Ascending aorta (tissue), 2 donors: ENCODE results near the gene CCDC102B. TPM values are rescaled to one million over a fixed set of nuclear protein-coding genes. Genes with fewer than 3 reads are reported as not detected.

ENCODE experiments used
- DNase-seq, 2 donors: peaks; one replicate each; pipeline ENCODE4 v3.0.0-alpha.2; 2019; ENCODE audit warnings: low spot score in 2 of 2
- H3K27ac ChIP-seq, 2 donors: fragments of 200-600 bp; sonication (generic); one replicate each; pipeline ENCODE4 v1.5.1; 2016 to 2017; ENCODE audit warnings: mild to moderate bottlenecking in 1 of 2
- H3K27me3 ChIP-seq: fragments of 200-600 bp; sonication (generic); one replicate; pipeline ENCODE4 v1.5.1; 2017
- H3K36me3 ChIP-seq, 2 donors: fragments of 200-600 bp; sonication (generic); one replicate each; pipeline ENCODE4 v1.5.1; 2016
- H3K4me1 ChIP-seq, 2 donors: fragments of 200-600 bp; sonication (generic); one replicate each; pipeline ENCODE4 v1.5.1; 2016 to 2017; ENCODE audit warnings: mild to moderate bottlenecking in 1 of 2
- H3K4me3 ChIP-seq, 2 donors: fragments of 200-600 bp; sonication (generic); one replicate each; pipeline ENCODE4 v1.5.1; 2016 to 2017; ENCODE audit warnings: mild to moderate bottlenecking in 1 of 2
- H3K9me3 ChIP-seq, 2 donors: fragments of 200-600 bp; sonication (generic); one replicate each; pipeline ENCODE4 v1.5.1; 2016
- CTCF ChIP-seq, 3 experiments: fragments of 200-600 bp in 2 of 3; fragments of 450-650 bp in 1 of 3; sonication (generic) in 2 of 3; IDR thresholded peaks; one replicate each; pipeline ENCODE4 v1.5.1; 2016 to 2019; ENCODE audit warnings: antibody characterized with exemption in 3 of 3, mild to moderate bottlenecking in 1 of 3, moderate library complexity in 1 of 3
- intact Hi-C: fragments of 100-400 bp; cut with DNase I; formaldehyde crosslinking; loops from one replicate; pipeline ENCODE4 v1.15.1; 2023
- total RNA-seq: library from RNA; depleted of rRNA; stranded (reverse); fragments of >200 nt; gene quantifications from one replicate; pipeline ENCODE4 v1.1.0, GENCODE V29; 2016

The CCDC102B gene
- total RNA-seq, 1 donor from 2014 or later = 3.3 TPM

- H3K4me3 ChIP-seq = no peak overlapping the region
- H3K27me3 ChIP-seq = no peaks in the 10 kb centered on the region
- no peak for DNase-seq
- no peaks in the 10 kb centered on the region for H3K9me3 ChIP-seq
- no peaks in the 10 kb centered on the region for H3K36me3 ChIP-seq
- H3K4me1 ChIP-seq = no peaks in the 10 kb centered on the region
- no peak for TF ChIP-seq CTCF (IDR thresholded peaks at IDR 0.05)
- intact Hi-C loops = no loop called here
- H3K27ac ChIP-seq = no peak overlapping the region
Measured at GRCh38 chr18:68800075-68800474, 2.2 kb downstream of the CCDC102B start.

GRCh38 chr18:68803356-68803755 lies 5.5 kb downstream of the CCDC102B start:
- Histone ChIP-seq H3K27ac (no peak overlapping the region), H3K36me3 (no peaks in the 10 kb centered on the region), H3K9me3 (no peaks in the 10 kb centered on the region), H3K27me3 (no peaks in the 10 kb centered on the region), H3K4me1 (no peaks in the 10 kb centered on the region), H3K4me3 (no peak overlapping the region)
- peak in 1 of 2 donors; percentile 67 for DNase-seq
- no peak for TF ChIP-seq CTCF (IDR thresholded peaks at IDR 0.05)
- intact Hi-C loops = no loop called here

- H3K27ac ChIP-seq = no peak overlapping the region
- H3K4me3 ChIP-seq = no peak overlapping the region
- no peaks in the 10 kb centered on the region for H3K36me3 ChIP-seq
- no peaks in the 10 kb centered on the region for H3K9me3 ChIP-seq
- intact Hi-C loops = no loop called here
- no peak for DNase-seq
- TF ChIP-seq CTCF (IDR thresholded peaks at IDR 0.05) = no peak
- H3K4me1 ChIP-seq = no peaks in the 10 kb centered on the region
- no peaks in the 10 kb centered on the region for H3K27me3 ChIP-seq
Measured at GRCh38 chr18:68817584-68817983, 19.7 kb downstream of the CCDC102B start.

GRCh38 chr18:68818584-68818983 lies 20.7 kb downstream of the CCDC102B start:
- no peaks in the 10 kb centered on the region for H3K27me3 ChIP-seq
- DNase-seq = no peak
- H3K4me1 ChIP-seq = no peaks in the 10 kb centered on the region
- intact Hi-C loops = no loop called here
- no peak overlapping the region for H3K27ac ChIP-seq
- no peaks in the 10 kb centered on the region for H3K36me3 ChIP-seq
- no peak for TF ChIP-seq CTCF (IDR thresholded peaks at IDR 0.05)
- H3K4me3 ChIP-seq = no peak overlapping the region
- H3K9me3 ChIP-seq = no peaks in the 10 kb centered on the region

- Histone ChIP-seq H3K27me3 (no peaks in the 10 kb centered on the region), H3K4me3 (no peak overlapping the region), H3K4me1 (no peaks in the 10 kb centered on the region), H3K36me3 (no peaks in the 10 kb centered on the region), H3K27ac (no peak overlapping the region), H3K9me3 (no peaks in the 10 kb centered on the region)
- TF ChIP-seq CTCF (IDR thresholded peaks at IDR 0.05) = no peak
- intact Hi-C loops = no loop called here
- DNase-seq = no peak
Measured at GRCh38 chr18:68822926-68823325, 25.0 kb downstream of the CCDC102B start.

GRCh38 chr18:68826121-68826520 lies 28.2 kb downstream of the CCDC102B start:
- Histone ChIP-seq H3K4me3 (no peak overlapping the region), H3K9me3 (no peaks in the 10 kb centered on the region), H3K27me3 (no peaks in the 10 kb centered on the region), H3K36me3 (no peaks in the 10 kb centered on the region), H3K4me1 (no peaks in the 10 kb centered on the region), H3K27ac (no peak overlapping the region)
- intact Hi-C loops = no loop called here
- no peak for DNase-seq
- TF ChIP-seq CTCF (IDR thresholded peaks at IDR 0.05) = no peak
